DOHH2 (cell line): ENCODE measurements around the gene CDH10.

Experiments
- H3F3A ChIP-seq: fragments of 200-600 bp; sonication (generic), shearing (Covaris generic); 2 replicates; pipeline ENCODE4 v1.6.0; 2016; ENCODE audit warnings: antibody characterized with exemption, mild to moderate bottlenecking; ENCODE audit not compliant: control insufficient read depth, insufficient read depth
- H3K27ac ChIP-seq: fragments of 200-600 bp; sonication (generic); 2 replicates; pipeline ENCODE4 v1.5.1; 2014; ENCODE audit warnings: low read depth, mild to moderate bottlenecking, low read length, moderate library complexity
- H3K27me3 ChIP-seq: fragments of 200-600 bp; sonication (generic); 2 replicates; pipeline ENCODE4 v1.6.1; 2014; ENCODE audit warnings: mild to moderate bottlenecking, low read length, mixed read lengths; ENCODE audit not compliant: control insufficient read depth
- H3K36me3 ChIP-seq: fragments of 200-600 bp; sonication (generic); 2 replicates; pipeline ENCODE4 v1.6.1; 2014; ENCODE audit warnings: mild to moderate bottlenecking, low read length, moderate library complexity, mixed read lengths; ENCODE audit not compliant: control insufficient read depth
- H3K4me1 ChIP-seq: fragments of 200-600 bp; sonication (generic); 2 replicates; pipeline ENCODE4 v1.6.1; 2014; ENCODE audit warnings: mild to moderate bottlenecking, low read length, mixed read lengths; ENCODE audit not compliant: control insufficient read depth
- H3K4me2 ChIP-seq: fragments of 200-600 bp; sonication (generic); 2 replicates; pipeline ENCODE4 v1.6.0; 2014; ENCODE audit warnings: mild to moderate bottlenecking, low read length, moderate library complexity
- H3K4me3 ChIP-seq: fragments of 200-600 bp; sonication (generic); 2 replicates; pipeline ENCODE4 v1.5.1; 2014; ENCODE audit warnings: mild to moderate bottlenecking, low read length, mixed read lengths
- H3K79me2 ChIP-seq: fragments of 200-600 bp; sonication (generic); 2 replicates; pipeline ENCODE4 v1.6.1; 2014; ENCODE audit warnings: mild to moderate bottlenecking, low read length, mixed read lengths; ENCODE audit not compliant: control insufficient read depth
- H3K9me2 ChIP-seq: fragments of 200-600 bp; sonication (generic); replicated peaks from 2 replicates; pipeline ENCODE4 v1.6.1; 2014; ENCODE audit warnings: mild to moderate bottlenecking, low read length, mixed read lengths; ENCODE audit not compliant: control insufficient read depth
- H3K9me3 ChIP-seq: fragments of 200-600 bp; sonication (generic); 2 replicates; pipeline ENCODE4 v1.6.1; 2014; ENCODE audit warnings: antibody characterized with exemption, low read length, mixed read lengths; ENCODE audit not compliant: control insufficient read depth, insufficient read depth
- H4K20me1 ChIP-seq: fragments of 200-600 bp; sonication (generic); 2 replicates; pipeline ENCODE4 v1.6.0; 2014; ENCODE audit warnings: low read depth, mild to moderate bottlenecking, antibody characterized with exemption, low read length, moderate library complexity; ENCODE audit not compliant: control insufficient read depth, insufficient read depth
- EZH2phosphoT487 ChIP-seq: fragments of 200-600 bp; sonication (generic); IDR thresholded peaks from 2 replicates; pipeline ENCODE4 v1.6.1; 2017; ENCODE audit warnings: borderline replicate concordance, mild to moderate bottlenecking, antibody characterized with exemption, low read length, moderate library complexity, mixed read lengths
- TF ChIP-seq, protein P1 (sequence below): fragments of 200-600 bp; sonication (generic); IDR thresholded peaks from one replicate; pipeline ENCODE4 v1.5.1; 2014; ENCODE audit warnings: antibody characterized with exemption, mild to moderate bottlenecking, low read depth, low read length; ENCODE audit not compliant: poor library complexity, severe bottlenecking

Gene CDH10

DNA sequence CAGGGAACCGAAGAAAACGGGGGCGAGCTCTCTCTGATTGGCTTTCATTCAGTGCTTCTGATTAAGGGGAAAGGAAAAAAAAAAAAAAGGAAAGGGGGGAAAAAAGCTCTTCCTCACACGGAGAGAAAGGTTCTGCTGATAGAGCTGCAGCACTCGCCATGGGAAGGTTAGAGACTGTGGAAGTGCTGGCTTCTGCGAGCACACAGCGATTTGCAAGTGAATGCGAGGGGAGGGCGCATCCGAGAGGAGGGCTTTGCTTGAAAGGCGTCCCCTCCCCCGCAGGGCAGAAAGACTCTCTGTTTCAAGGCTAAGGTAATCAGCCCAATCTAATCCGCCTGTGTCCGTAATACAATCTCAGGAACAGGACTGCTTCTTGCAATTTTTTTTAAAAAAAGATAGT lies at the start of gene CDH10:
TSS of gene CDH10 (minus strand) at position 218 of the 400 bp plus-strand sequence. CDS start 51,488 bp downstream, outside the sequence.
- no peak within 1 kb of the TSS for H3K27ac ChIP-seq
- no peak within 1 kb of the TSS for H3K4me3 ChIP-seq
- no peak within 1 kb of the TSS for H3K4me2 ChIP-seq
- no peaks in the 10 kb centered on the region for H3K9me2 ChIP-seq
- no peaks in the 10 kb centered on the region for H3K36me3 ChIP-seq
- H3F3A ChIP-seq, result no peaks in the 10 kb centered on the region
- H3K4me1 ChIP-seq, result no peaks in the 10 kb centered on the region
- H4K20me1 ChIP-seq, result no peaks in the 10 kb centered on the region
- TF ChIP-seq, protein P1, sequence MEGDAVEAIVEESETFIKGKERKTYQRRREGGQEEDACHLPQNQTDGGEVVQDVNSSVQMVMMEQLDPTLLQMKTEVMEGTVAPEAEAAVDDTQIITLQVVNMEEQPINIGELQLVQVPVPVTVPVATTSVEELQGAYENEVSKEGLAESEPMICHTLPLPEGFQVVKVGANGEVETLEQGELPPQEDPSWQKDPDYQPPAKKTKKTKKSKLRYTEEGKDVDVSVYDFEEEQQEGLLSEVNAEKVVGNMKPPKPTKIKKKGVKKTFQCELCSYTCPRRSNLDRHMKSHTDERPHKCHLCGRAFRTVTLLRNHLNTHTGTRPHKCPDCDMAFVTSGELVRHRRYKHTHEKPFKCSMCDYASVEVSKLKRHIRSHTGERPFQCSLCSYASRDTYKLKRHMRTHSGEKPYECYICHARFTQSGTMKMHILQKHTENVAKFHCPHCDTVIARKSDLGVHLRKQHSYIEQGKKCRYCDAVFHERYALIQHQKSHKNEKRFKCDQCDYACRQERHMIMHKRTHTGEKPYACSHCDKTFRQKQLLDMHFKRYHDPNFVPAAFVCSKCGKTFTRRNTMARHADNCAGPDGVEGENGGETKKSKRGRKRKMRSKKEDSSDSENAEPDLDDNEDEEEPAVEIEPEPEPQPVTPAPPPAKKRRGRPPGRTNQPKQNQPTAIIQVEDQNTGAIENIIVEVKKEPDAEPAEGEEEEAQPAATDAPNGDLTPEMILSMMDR, result no peak
- TF ChIP-seq EZH2phosphoT487, result no peak
- H3K27me3 ChIP-seq, result no peaks in the 10 kb centered on the region
- no peaks in the 10 kb centered on the region for H3K9me3 ChIP-seq
- H3K79me2 ChIP-seq, result no peaks in the 10 kb centered on the region

DNA sequence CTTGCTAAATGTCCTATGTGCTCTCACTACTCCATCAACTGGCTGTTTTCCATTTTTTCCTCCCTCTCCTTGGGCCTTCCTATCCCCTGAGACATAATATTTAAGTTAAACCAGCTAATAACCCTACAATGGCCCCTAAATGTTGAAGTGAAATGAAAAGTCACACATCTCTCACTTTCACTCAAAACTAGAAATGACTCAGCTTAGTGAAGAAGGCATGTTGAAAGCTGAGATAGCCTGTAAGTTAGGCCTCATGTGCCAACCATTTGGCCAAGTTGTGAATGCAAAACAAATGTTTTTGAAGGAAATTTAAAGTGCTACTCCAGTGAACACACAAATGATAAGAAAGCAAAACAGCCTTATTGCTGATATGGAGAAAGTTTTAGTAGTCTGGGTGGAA lies 48.8 kb upstream of the CDH10 start:
- H3K4me1 ChIP-seq, result no peaks in the 10 kb centered on the region
- H3K9me2 ChIP-seq, result no peaks in the 10 kb centered on the region
- no peak overlapping the region for H3K4me2 ChIP-seq
- TF ChIP-seq EZH2phosphoT487, result no peak
- TF ChIP-seq, protein P1, result no peak
- H3K27ac ChIP-seq, result no peak overlapping the region
- no peaks in the 10 kb centered on the region for H3K79me2 ChIP-seq
- no peaks in the 10 kb centered on the region for H3F3A ChIP-seq
- no peaks in the 10 kb centered on the region for H4K20me1 ChIP-seq
- H3K36me3 ChIP-seq, result no peaks in the 10 kb centered on the region
- no peaks in the 10 kb centered on the region for H3K27me3 ChIP-seq
- no peak overlapping the region for H3K4me3 ChIP-seq
- H3K9me3 ChIP-seq, result no peaks in the 10 kb centered on the region; the same call in 1 of the 2 replicates

DNA sequence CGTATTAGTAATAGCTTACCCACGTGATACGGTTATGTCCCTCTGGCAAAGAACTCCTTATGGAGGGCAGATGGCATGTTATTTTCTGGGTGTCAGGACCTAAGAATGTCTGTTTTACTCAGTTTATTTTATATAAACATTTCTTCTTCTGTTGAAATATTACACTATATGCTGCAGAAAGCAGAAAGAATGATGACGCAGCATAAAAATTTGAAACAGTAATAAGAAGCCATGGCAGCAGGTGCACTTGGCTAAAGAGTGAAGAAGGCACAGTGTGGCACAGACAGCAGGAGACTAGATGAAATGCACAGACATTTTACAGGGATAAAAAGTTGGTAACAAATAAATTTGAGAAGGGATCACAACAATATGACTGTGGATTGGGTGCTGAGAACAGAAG lies 46.3 kb upstream of the CDH10 start:
- no peaks in the 10 kb centered on the region for H3K79me2 ChIP-seq
- H3K9me3 ChIP-seq, result peaks cover 10% of the 10 kb centered on the region; the same call in 1 of the 2 replicates
- H3K4me2 ChIP-seq, result no peak overlapping the region
- H3K9me2 ChIP-seq, result no peaks in the 10 kb centered on the region
- H3K27ac ChIP-seq, result no peak overlapping the region
- H3F3A ChIP-seq, result no peaks in the 10 kb centered on the region
- H3K27me3 ChIP-seq, result no peaks in the 10 kb centered on the region
- no peaks in the 10 kb centered on the region for H4K20me1 ChIP-seq
- no peaks in the 10 kb centered on the region for H3K36me3 ChIP-seq
- TF ChIP-seq, protein P1, result no peak
- TF ChIP-seq EZH2phosphoT487, result no peak
- no peak overlapping the region for H3K4me3 ChIP-seq
- H3K4me1 ChIP-seq, result no peaks in the 10 kb centered on the region
